ENCODE data around the gene C1orf210. TPM values are rescaled to one million over a fixed set of nuclear protein-coding genes. Genes with fewer than 3 reads are reported as not detected.

C1orf210 gene
- total RNA-seq, 1 experiment from 2014 or later, result 7.8 TPM

DNA sequence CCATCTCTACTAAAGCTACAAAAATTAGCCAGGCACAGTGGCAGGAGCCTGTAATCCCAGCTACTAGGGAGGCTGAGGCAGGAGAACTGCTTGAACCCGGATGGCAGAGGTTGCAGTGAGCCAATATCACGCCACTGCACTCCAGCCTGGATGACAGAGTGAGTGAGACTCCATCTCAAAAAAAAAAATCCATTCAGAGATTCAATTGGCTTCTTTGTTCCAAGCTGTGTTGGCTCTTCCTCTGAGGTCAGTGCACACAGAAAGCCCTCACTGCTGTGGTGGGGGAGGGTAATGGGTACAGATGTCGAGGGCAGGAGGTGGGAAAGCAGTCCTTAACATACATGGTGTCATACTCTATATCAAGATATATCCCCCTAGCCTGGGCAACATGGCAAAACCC lies 30.1 kb upstream of the C1orf210 start:
- Mint-ChIP-seq H3K4me1 (ENCODE audit: low read depth, unreplicated experiment) (no peaks in the 10 kb centered on the region), H3K27ac (ENCODE audit: unreplicated experiment) (no peak overlapping the region), H3K36me3 (ENCODE audit: insufficient read depth, unreplicated experiment) (no peaks in the 10 kb centered on the region), H3K9me3 (ENCODE audit: unreplicated experiment) (no peaks in the 10 kb centered on the region), H3K27me3 (ENCODE audit: insufficient read depth, unreplicated experiment) (no peaks in the 10 kb centered on the region), H3K4me3 (ENCODE audit: unreplicated experiment) (no peak overlapping the region)
- Histone ChIP-seq H3K9me3 (no peaks in the 10 kb centered on the region), H3K27me3 (replicated peaks; ENCODE audit: control insufficient read depth, insufficient read depth, low read length) (no peaks in the 10 kb centered on the region), H3K4me3 (ENCODE audit: low read depth, low read length) (no peak overlapping the region), H3K4me1 (no peaks in the 10 kb centered on the region), H3K36me3 (ENCODE audit: control insufficient read depth, insufficient read depth, low read length) (no peaks in the 10 kb centered on the region)
- POLR2A ChIA-PET, result no interaction called here
- TF ChIP-seq, protein P1, sequence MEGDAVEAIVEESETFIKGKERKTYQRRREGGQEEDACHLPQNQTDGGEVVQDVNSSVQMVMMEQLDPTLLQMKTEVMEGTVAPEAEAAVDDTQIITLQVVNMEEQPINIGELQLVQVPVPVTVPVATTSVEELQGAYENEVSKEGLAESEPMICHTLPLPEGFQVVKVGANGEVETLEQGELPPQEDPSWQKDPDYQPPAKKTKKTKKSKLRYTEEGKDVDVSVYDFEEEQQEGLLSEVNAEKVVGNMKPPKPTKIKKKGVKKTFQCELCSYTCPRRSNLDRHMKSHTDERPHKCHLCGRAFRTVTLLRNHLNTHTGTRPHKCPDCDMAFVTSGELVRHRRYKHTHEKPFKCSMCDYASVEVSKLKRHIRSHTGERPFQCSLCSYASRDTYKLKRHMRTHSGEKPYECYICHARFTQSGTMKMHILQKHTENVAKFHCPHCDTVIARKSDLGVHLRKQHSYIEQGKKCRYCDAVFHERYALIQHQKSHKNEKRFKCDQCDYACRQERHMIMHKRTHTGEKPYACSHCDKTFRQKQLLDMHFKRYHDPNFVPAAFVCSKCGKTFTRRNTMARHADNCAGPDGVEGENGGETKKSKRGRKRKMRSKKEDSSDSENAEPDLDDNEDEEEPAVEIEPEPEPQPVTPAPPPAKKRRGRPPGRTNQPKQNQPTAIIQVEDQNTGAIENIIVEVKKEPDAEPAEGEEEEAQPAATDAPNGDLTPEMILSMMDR (IDR thresholded peaks at IDR 0.05; ENCODE audit: insufficient read depth in 1 of 2, low read depth in 1 of 2, low read length in 1 of 2, severe bottlenecking in 1 of 2, unreplicated experiment in 1 of 2), result no peak
- intact Hi-C loops (cut with micrococcal nuclease; ENCODE audit: unreplicated experiment), result no loop called here
- no peak for DNase-seq
- no TSS peak for BruUV-seq (replicated peaks)
- CTCF ChIA-PET, result no interaction called here

DNA sequence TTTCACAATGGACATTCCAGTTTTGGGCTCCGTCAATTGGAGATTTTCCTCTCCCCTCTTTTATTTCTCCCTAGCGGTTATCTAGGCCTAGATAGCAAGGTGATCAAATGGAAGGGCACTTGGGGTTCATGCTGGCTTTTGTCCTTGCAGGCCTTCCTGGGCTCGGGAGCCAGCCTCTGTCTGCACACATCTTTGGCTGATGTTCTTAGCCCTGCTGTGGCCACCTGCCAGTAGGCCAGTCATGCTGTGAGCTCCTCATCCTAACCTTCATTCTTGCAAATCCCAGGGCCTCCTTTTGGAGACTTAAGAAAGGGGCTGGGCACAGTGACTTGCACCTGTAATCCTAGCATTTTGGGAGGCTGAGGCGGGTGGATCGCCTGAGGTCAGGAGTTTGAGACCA lies 28.9 kb upstream of the C1orf210 start:
- H3K27ac Mint-ChIP-seq (ENCODE audit: unreplicated experiment), result no peak overlapping the region
- intact Hi-C loops (cut with micrococcal nuclease; ENCODE audit: unreplicated experiment), result no loop called here
- TF ChIP-seq, protein P1 (IDR thresholded peaks at IDR 0.05; ENCODE audit: insufficient read depth in 1 of 2, low read depth in 1 of 2, low read length in 1 of 2, severe bottlenecking in 1 of 2, unreplicated experiment in 1 of 2), result no peak
- H3K9me3 Mint-ChIP-seq (ENCODE audit: unreplicated experiment), result no peaks in the 10 kb centered on the region
- no peaks in the 10 kb centered on the region for H3K4me1 Mint-ChIP-seq (ENCODE audit: low read depth, unreplicated experiment)
- Histone ChIP-seq H3K27me3 (replicated peaks; ENCODE audit: control insufficient read depth, insufficient read depth, low read length) (no peaks in the 10 kb centered on the region), H3K36me3 (ENCODE audit: control insufficient read depth, insufficient read depth, low read length) (no peaks in the 10 kb centered on the region), H3K4me3 (ENCODE audit: low read depth, low read length) (no peak overlapping the region), H3K9me3 (no peaks in the 10 kb centered on the region), H3K4me1 (no peaks in the 10 kb centered on the region)
- ChIA-PET POLR2A (no interaction called here), CTCF (no interaction called here)
- BruUV-seq (replicated peaks), result no TSS peak
- no peaks in the 10 kb centered on the region for H3K36me3 Mint-ChIP-seq (ENCODE audit: insufficient read depth, unreplicated experiment)
- no peaks in the 10 kb centered on the region for H3K27me3 Mint-ChIP-seq (ENCODE audit: insufficient read depth, unreplicated experiment)
- no peak overlapping the region for H3K4me3 Mint-ChIP-seq (ENCODE audit: unreplicated experiment)
- DNase-seq, result no peak

DNA sequence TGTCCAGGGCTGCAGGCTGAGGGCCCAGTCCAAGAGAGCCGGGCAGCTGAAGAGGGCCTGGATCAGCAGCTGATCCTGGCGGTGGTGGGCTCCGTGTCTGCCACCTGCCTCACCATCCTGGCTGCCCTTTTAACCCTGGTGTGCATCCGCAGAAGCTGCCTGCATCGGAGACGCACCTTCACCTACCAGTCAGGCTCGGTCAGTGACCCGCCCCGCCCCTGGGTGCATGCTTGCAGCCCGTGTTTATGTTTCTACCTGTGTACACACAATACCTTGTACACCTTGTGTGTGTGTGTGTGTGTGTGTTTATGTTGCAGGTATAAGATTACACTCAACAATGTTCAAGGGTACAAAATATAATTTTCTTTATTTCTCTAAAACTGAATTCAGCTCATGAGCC lies 28.4 kb upstream of the C1orf210 start:
- Mint-ChIP-seq H3K4me3 (ENCODE audit: unreplicated experiment) (no peak overlapping the region), H3K27ac (ENCODE audit: unreplicated experiment) (no peak overlapping the region), H3K36me3 (ENCODE audit: insufficient read depth, unreplicated experiment) (no peaks in the 10 kb centered on the region), H3K9me3 (ENCODE audit: unreplicated experiment) (no peaks in the 10 kb centered on the region), H3K4me1 (ENCODE audit: low read depth, unreplicated experiment) (no peaks in the 10 kb centered on the region), H3K27me3 (ENCODE audit: insufficient read depth, unreplicated experiment) (no peaks in the 10 kb centered on the region)
- no TSS peak for BruUV-seq (replicated peaks)
- no peaks in the 10 kb centered on the region for H3K9me3 ChIP-seq
- CTCF ChIA-PET, result no interaction called here
- TF ChIP-seq, protein P1 (IDR thresholded peaks at IDR 0.05; ENCODE audit: insufficient read depth in 1 of 2, low read depth in 1 of 2, low read length in 1 of 2, severe bottlenecking in 1 of 2, unreplicated experiment in 1 of 2), result no peak
- intact Hi-C loops (cut with micrococcal nuclease; ENCODE audit: unreplicated experiment), result no loop called here
- no peaks in the 10 kb centered on the region for H3K36me3 ChIP-seq (ENCODE audit: control insufficient read depth, insufficient read depth, low read length)
- POLR2A ChIA-PET, result no interaction called here
- no peaks in the 10 kb centered on the region for H3K4me1 ChIP-seq
- peak in 1 of 2 experiments; percentile 14 for DNase-seq
- no peak overlapping the region for H3K4me3 ChIP-seq (ENCODE audit: low read depth, low read length)
- H3K27me3 ChIP-seq (replicated peaks; ENCODE audit: control insufficient read depth, insufficient read depth, low read length), result no peaks in the 10 kb centered on the region
